ENCODE data around the gene CHDH.

The CHDH gene

GRCh38 chr3:53807117-53807810 lies 39.0 kb downstream of the CHDH start:
- no peak for DNase-seq

GRCh38 chr3:53806182-53807116 lies 39.8 kb downstream of the CHDH start:
- DNase-seq = no peak

GRCh38 chr3:53805463-53806159 lies 40.6 kb downstream of the CHDH start:
- DNase-seq = no peak

- DNase-seq = no peak
Observed at GRCh38 chr3:53804697-53805462, 41.3 kb downstream of the CHDH start.

GRCh38 chr3:53803816-53804695 lies 42.2 kb downstream of the CHDH start:
- DNase-seq = no peak

- DNase-seq = no peak
Observed at GRCh38 chr3:53803124-53803815, 42.9 kb downstream of the CHDH start.

GRCh38 chr3:53802256-53802880 lies 43.9 kb downstream of the CHDH start:
- DNase-seq = no peak

GRCh38 chr3:53801319-53801718 lies 44.9 kb downstream of the CHDH start:
- no peak for DNase-seq

GRCh38 chr3:53800041-53800906 lies 45.9 kb downstream of the CHDH start:
- DNase-seq = no peak

- DNase-seq = no peak
Observed at GRCh38 chr3:53799338-53799865, 46.8 kb downstream of the CHDH start.

- DNase-seq = no peak
Observed at GRCh38 chr3:53798144-53798543, 48.1 kb downstream of the CHDH start.

- no peak for DNase-seq
Observed at GRCh38 chr3:53795789-53796560, 50.2 kb downstream of the CHDH start.

GRCh38 chr3:53795176-53795575 lies 51.0 kb downstream of the CHDH start:
- no peak for DNase-seq

- no peak for DNase-seq
Observed at GRCh38 chr3:53794597-53794996, 51.6 kb downstream of the CHDH start.

- DNase-seq = no peak
Observed at GRCh38 chr3:53792866-53793265, 53.4 kb downstream of the CHDH start.

GRCh38 chr3:53791317-53791716 lies 54.9 kb downstream of the CHDH start:
- DNase-seq = no peak

- no peak for DNase-seq
Observed at GRCh38 chr3:53790470-53790869, 55.7 kb downstream of the CHDH start.

GRCh38 chr3:53789459-53789858 lies 56.8 kb downstream of the CHDH start:
- DNase-seq = no peak

Measured in T-helper 2 cell (primary cell).